PC-9 (cell line): ENCODE results near the gene MUC22.

Experiments
- EZH2 ChIP-seq: fragments of 200-600 bp; sonication (generic); IDR thresholded peaks from 2 replicates; pipeline ENCODE4 v1.8.0; 2017; ENCODE audit warnings: antibody characterized with exemption, low read depth
- TF ChIP-seq, protein P1 (sequence below): fragments of 200-600 bp; sonication (generic); conservative IDR thresholded peaks from 2 replicates; pipeline ENCODE4 v1.6.1; 2017; ENCODE audit warnings: mixed run types, antibody characterized with exemption, mild to moderate bottlenecking, moderate library complexity

DNA sequence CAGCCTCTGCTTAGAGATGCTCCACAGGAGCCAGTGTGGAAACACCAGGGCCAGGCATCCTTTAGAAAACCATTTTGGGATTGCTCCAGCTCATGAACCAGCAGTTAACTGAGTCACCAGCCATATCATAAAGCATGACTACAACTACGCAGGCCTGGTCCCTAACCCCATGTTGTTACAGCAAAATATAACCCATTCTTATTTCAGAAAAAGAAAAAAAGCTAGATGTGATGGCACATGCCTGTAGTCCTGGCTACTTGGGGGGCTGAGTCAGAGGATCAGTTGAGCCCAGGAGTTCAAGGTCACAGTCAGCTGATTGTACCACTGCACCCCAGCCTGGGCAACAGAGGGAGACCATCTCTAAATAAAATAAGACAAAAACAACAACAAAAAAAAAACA, 65.3 kb downstream of the MUC22 start:
- TF ChIP-seq, protein P1, sequence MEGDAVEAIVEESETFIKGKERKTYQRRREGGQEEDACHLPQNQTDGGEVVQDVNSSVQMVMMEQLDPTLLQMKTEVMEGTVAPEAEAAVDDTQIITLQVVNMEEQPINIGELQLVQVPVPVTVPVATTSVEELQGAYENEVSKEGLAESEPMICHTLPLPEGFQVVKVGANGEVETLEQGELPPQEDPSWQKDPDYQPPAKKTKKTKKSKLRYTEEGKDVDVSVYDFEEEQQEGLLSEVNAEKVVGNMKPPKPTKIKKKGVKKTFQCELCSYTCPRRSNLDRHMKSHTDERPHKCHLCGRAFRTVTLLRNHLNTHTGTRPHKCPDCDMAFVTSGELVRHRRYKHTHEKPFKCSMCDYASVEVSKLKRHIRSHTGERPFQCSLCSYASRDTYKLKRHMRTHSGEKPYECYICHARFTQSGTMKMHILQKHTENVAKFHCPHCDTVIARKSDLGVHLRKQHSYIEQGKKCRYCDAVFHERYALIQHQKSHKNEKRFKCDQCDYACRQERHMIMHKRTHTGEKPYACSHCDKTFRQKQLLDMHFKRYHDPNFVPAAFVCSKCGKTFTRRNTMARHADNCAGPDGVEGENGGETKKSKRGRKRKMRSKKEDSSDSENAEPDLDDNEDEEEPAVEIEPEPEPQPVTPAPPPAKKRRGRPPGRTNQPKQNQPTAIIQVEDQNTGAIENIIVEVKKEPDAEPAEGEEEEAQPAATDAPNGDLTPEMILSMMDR, result no peak
- no peak for TF ChIP-seq EZH2
